GM12878 (cell line): ENCODE results near the gene P2RY10. TPM values are rescaled to one million over a fixed set of nuclear protein-coding genes. Genes with fewer than 3 reads are reported as not detected.

Source experiments
- ATAC-seq: fragments of 200-7000 bp; cut with Tn5 transposase; 3 replicates; pipeline ENCODE4 v1.9.1; 2020; ENCODE audit warnings: mild to moderate bottlenecking, moderate library complexity
- Bru-seq: library from RNA; stranded (reverse); fragments of 400-500 nt; gene quantifications from one replicate; lab custom pipeline; 2021; lab: Mats Ljungman, UMichigan
- BruChase-seq, 2 experiments: library from RNA; stranded (reverse); fragments of 400-500 nt; gene quantifications; one replicate each; lab custom pipeline; 2021; lab: Mats Ljungman, UMichigan
- BruUV-seq: library from RNA; stranded (reverse); fragments of 400-500 nt; replicated peaks from 2 replicates; lab custom pipeline; 2021; lab: Mats Ljungman, UMichigan
- CTCF ChIA-PET: fragments of 300-600 bp; sonication (Branson Sonifier 250); formaldehyde crosslinking; extraction: SDS; loops from one replicate; lab custom pipeline; 2021; ENCODE audit warnings: inconsistent platforms; lab: Yijun Ruan, JAX
- POLR2A ChIA-PET: fragments of 350-600 bp; formaldehyde crosslinking; extraction: SDS; loops from one replicate; lab custom pipeline; 2021; ENCODE audit warnings: inconsistent platforms; lab: Charles Lee
- RAD21 ChIA-PET: fragments of 300-600 bp; sonication (Branson Sonifier 250); formaldehyde crosslinking; loops from one replicate; lab custom pipeline; 2023; ENCODE audit warnings: antibody characterized with exemption; ENCODE audit not compliant: unreplicated experiment; lab: Charles Lee
- SMC1A ChIA-PET: fragments of 300-600 bp; sonication (Branson Sonifier 250); formaldehyde crosslinking; loops from one replicate; lab custom pipeline; 2023; ENCODE audit not compliant: unreplicated experiment, uncharacterized antibody; lab: Charles Lee
- DNase-seq: peaks from one replicate; pipeline ENCODE4 v3.0.0-alpha.2; 2011; ENCODE audit warnings: low read depth, low spot score
- FAIRE-seq: peaks from 3 replicates; lab custom pipeline; 2011; peaks lifted over from hg19 to GRCh38; lab: Jason Lieb, UNC
- H2AFZ ChIP-seq: 2 replicates; pipeline ENCODE4 v1.6.0; 2011; ENCODE audit warnings: low read depth, low read length, control low read depth; ENCODE audit not compliant: control insufficient read depth
- H3K27ac ChIP-seq: 2 replicates; pipeline ENCODE4 v1.5.1; 2011; ENCODE audit warnings: control low read depth; ENCODE audit not compliant: control insufficient read depth, insufficient read depth
- H3K27me3 ChIP-seq, 2 experiments: replicated peaks in 1 of 2; 2 replicates each; pipeline versions ENCODE4 v1.6.0 to v1.6.1; 2011; ENCODE audit warnings: low read length in 1 of 2; ENCODE audit not compliant: control insufficient read depth in 2 of 2, insufficient read depth in 2 of 2
- H3K36me3 ChIP-seq, 2 experiments: 2 replicates each; pipeline ENCODE4 v1.5.1; 2011; ENCODE audit warnings: low read length in 1 of 2; ENCODE audit not compliant: control insufficient read depth in 2 of 2, insufficient read depth in 2 of 2
- H3K4me1 ChIP-seq: 2 replicates; pipeline ENCODE4 v1.6.1; 2011; ENCODE audit warnings: mild to moderate bottlenecking, low read length, moderate library complexity, mixed read lengths; ENCODE audit not compliant: control insufficient read depth, insufficient read depth
- H3K4me2 ChIP-seq: 2 replicates; pipeline ENCODE4 v1.6.0; 2011; ENCODE audit warnings: control low read depth; ENCODE audit not compliant: control insufficient read depth, insufficient read depth
- H3K4me3 ChIP-seq: fragments of 200-600 bp; sonication (generic); 2 replicates; pipeline ENCODE4 v1.5.1; 2016
- H3K79me2 ChIP-seq: 2 replicates; pipeline ENCODE4 v1.6.0; 2011; ENCODE audit warnings: low read length; ENCODE audit not compliant: control insufficient read depth, insufficient read depth
- H3K9ac ChIP-seq: 2 replicates; pipeline ENCODE4 v1.8.0; 2011; ENCODE audit warnings: low read length, control low read depth, mixed read lengths; ENCODE audit not compliant: control insufficient read depth, insufficient read depth
- H3K9me3 ChIP-seq: replicated peaks from 3 replicates; pipeline ENCODE4 v1.5.1; 2011; ENCODE audit warnings: mild to moderate bottlenecking, low read length; ENCODE audit not compliant: control insufficient read depth, insufficient read depth
- H4K20me1 ChIP-seq: 2 replicates; pipeline ENCODE4 v1.6.0; 2011; ENCODE audit not compliant: control insufficient read depth, insufficient read depth
- NFXL1 ChIP-seq: fragments of 450-650 bp; IDR thresholded peaks from 2 replicates; pipeline ENCODE4 v1.6.1; 2017; ENCODE audit warnings: antibody characterized with exemption, mild to moderate bottlenecking, borderline replicate concordance
- NFYB ChIP-seq: IDR thresholded peaks from 2 replicates; pipeline ENCODE4 v1.6.1; 2011; ENCODE audit warnings: low read depth, mild to moderate bottlenecking, low read length, improper control_type of control experiment, moderate library complexity; ENCODE audit not compliant: insufficient read depth
- PAX8 ChIP-seq: fragments of 450-650 bp; IDR thresholded peaks from 2 replicates; pipeline ENCODE4 v1.6.1; 2017; ENCODE audit warnings: mild to moderate bottlenecking, moderate library complexity
- PML ChIP-seq: IDR thresholded peaks from 2 replicates; pipeline ENCODE4 v1.6.1; 2012; ENCODE audit warnings: low read length, inconsistent platforms
- POU2F2 ChIP-seq: IDR thresholded peaks from 3 replicates; pipeline ENCODE4 v1.6.1; 2011; ENCODE audit warnings: low read depth, mild to moderate bottlenecking, low read length, borderline replicate concordance
- REST ChIP-seq: IDR thresholded peaks from 2 replicates; pipeline ENCODE4 v1.6.1; 2012; ENCODE audit warnings: mild to moderate bottlenecking, low read depth, low read length
- ZBTB40 ChIP-seq: fragments of 450-650 bp; IDR thresholded peaks from 2 replicates; pipeline ENCODE4 v1.6.1; 2016; ENCODE audit warnings: mild to moderate bottlenecking, moderate library complexity, borderline replicate concordance
- WGBS: methylation state at CpG from one replicate; pipeline ENCODE4 v1.1.6; 2016; ENCODE audit warnings: low lambda C conversion rate; ENCODE audit not compliant: insufficient replicate concordance, insufficient coverage; ENCODE audit errors: missing lambda C conversion rate; 5-methylcytosine and 5-hydroxymethylcytosine counted together
- in situ Hi-C: fragments of 300-500 bp; cut with MboI; formaldehyde crosslinking; loops from 9 replicates; pipeline ENCODE4 v1.14.3; 2018; ENCODE audit warnings: mixed read lengths
- intact Hi-C: fragments of 100-400 bp; cut with micrococcal nuclease; formaldehyde crosslinking; loops from one replicate; pipeline ENCODE4 v1.14.2; 2022; ENCODE audit not compliant: unreplicated experiment
- long read RNA-seq, 2 experiments: library from polyadenylated mRNA; unstranded; transcript quantifications; one replicate each; pipeline ENCODE4 v2.0.0, GENCODE V29; 2019 to 2020
- polyA minus RNA-seq, 3 experiments: library from RNA; depleted of rRNA, polyadenylated mRNA; stranded (reverse); fragments of >200 nt; gene quantifications; 2 replicates each; pipeline ENCODE4 v1.2.3, GENCODE V29; 2011
- polyA plus RNA-seq, 11 experiments: library from polyadenylated mRNA; depleted of rRNA in 4 of 11; unstranded in 6 of 11; stranded (reverse) in 5 of 11; fragments of >200 nt; fragmentation: Nextera tagmentation in 4 of 11; fragmentation: Illumina TruSeq in 1 of 11; extraction: Ambion mirVana in 4 of 11; extraction: Trizol in 1 of 11; gene quantifications; 1 replicate in 1 of 11; 2 replicates in 10 of 11; pipeline versions ENCODE4 v1.2.1 to v1.2.3, GENCODE V29; 2011 to 2016; ENCODE audit warnings: inconsistent platforms in 2 of 11, missing spikeins in 2 of 11, low read depth in 1 of 11
- total RNA-seq, 4 experiments: library from RNA; depleted of rRNA in 3 of 4; stranded (reverse); fragments of >200 nt in 3 of 4; fragmentation: Illumina TruSeq in 1 of 4; extraction: Trizol in 1 of 4; gene quantifications; 2 replicates each; pipeline versions ENCODE4 v1.2.1 to v1.2.3, GENCODE V29; 2013 to 2021

The P2RY10 gene
- 209 and 224 TPM in 2 replicates for total RNA-seq (2013; cell fraction: nucleolus; rRNA removed)
- total RNA-seq (2014; rRNA removed) (104 and 121 TPM in 2 replicates), total RNA-seq (2014; rRNA removed; fragmentation: Illumina TruSeq; extraction: Trizol) (98.5 and 102 TPM in 2 replicates), total RNA-seq (2021) (72.2 TPM in 2 replicates), polyA plus RNA-seq (2011; rRNA removed) (272 and 288 TPM in 2 replicates), polyA plus RNA-seq (2014; fragmentation: Illumina TruSeq; extraction: Trizol) (152 and 185 TPM in 2 replicates), polyA plus RNA-seq (2014; fragmentation: Nextera tagmentation; extraction: Ambion mirVana) (10 to 100 TPM; 43.8 to 71.9 TPM), polyA plus RNA-seq (2014; rRNA removed) (44.1 and 56.9 TPM in 2 replicates), polyA plus RNA-seq (2016; fragmentation: Nextera tagmentation; extraction: Ambion mirVana) (10 to 100 TPM; 56.2 to 60.6 TPM), polyA minus RNA-seq (2011; rRNA and poly(A)+ RNA removed) (400 and 524 TPM in 2 replicates), Bru-seq, nascent RNA (percentile 99 among the genes with signal in this experiment), BruChase-seq, experiment 1, labeled RNA remaining after a 6-hour chase (percentile 91 among the genes with signal in this experiment), BruChase-seq, experiment 2, labeled RNA remaining after a 2-hour chase (percentile 98 among the genes with signal in this experiment)
- 173 TPM for polyA plus RNA-seq (2011; ENCODE audit: low read depth)
- polyA plus RNA-seq (2011; cell fraction: cytosol; rRNA removed): 219 and 229 TPM in 2 replicates
- polyA plus RNA-seq (2011; cell fraction: nucleus; rRNA removed): 147 and 168 TPM in 2 replicates
- polyA plus RNA-seq (2012): 74.9 and 78.9 TPM in 2 replicates
- polyA minus RNA-seq (2011; cell fraction: cytosol; rRNA and poly(A)+ RNA removed): 93.9 and 101 TPM in 2 replicates
- 77.6 and 102 TPM in 2 replicates for polyA minus RNA-seq (2011; cell fraction: nucleus; rRNA and poly(A)+ RNA removed)
- long read RNA-seq, experiment 1, transcript P2RY10-204 (2 exons, 1,597 nt): major isoform, 15 of 27 reads
- long read RNA-seq, experiment 1, transcript P2RY10-203 (3 exons, 791 nt): minor isoform, 5 of 27 reads
- long read RNA-seq, experiment 1, partial matches to known transcripts: 1 of 27 reads
- long read RNA-seq, experiment 1, other reads (novel, unspliced or antisense): 2 of 27 reads
- long read RNA-seq, experiment 2, transcript P2RY10-201 (4 exons, 1,714 nt): minor isoform, 31 of 367 reads
- long read RNA-seq, experiment 2, transcript P2RY10-204 (2 exons, 1,597 nt): major isoform, 174 of 367 reads
- long read RNA-seq, experiment 2, transcript P2RY10-203 (3 exons, 791 nt): minor isoform, 63 of 367 reads
- long read RNA-seq, experiment 2, partial matches to known transcripts: 33 of 367 reads
- long read RNA-seq, experiment 2, other reads (novel, unspliced or antisense): 66 of 367 reads

DNA sequence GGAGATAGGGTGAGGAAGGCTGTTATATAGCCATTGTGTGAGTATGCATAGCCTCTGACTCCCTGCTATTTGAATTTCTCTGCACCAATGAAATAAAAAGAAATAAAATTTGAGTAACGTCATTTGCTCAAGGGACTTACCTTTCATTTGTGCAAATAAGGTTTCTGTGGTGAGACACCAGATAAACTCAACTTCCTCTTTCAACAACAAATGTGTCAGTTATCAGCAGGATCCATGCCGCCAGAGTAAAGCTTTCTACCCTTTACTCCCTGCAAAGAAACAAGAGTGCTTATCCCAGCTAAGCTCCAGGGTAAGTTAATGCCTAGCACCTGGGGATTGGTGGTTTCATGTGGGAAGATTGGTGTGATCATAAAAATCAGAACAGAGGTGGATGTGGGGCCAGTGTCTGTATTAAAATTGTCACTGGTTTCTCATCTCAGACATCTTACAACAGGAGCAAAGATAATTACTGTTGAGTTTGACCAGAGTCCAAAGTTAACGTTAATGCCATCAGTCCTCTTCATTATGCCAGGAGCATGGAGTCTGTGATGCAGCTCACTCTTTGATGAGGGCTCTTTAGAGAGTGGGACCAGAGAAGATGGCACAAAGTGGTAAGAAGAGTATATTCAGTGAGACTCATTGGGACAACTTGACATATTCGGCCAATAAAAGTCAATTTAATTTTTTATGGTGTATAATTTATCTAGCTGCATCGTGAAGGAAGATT, at the start of gene P2RY10:
Gene P2RY10, plus strand, starts transcription at position 206 of the 727 bp plus-strand sequence. CDS start 15,130 bp downstream, outside the sequence.
- Histone ChIP-seq H4K20me1 (no peaks in the 10 kb centered on the region), H3K4me2 (peak within 1 kb of the TSS; percentile 76), H3K79me2 (peaks cover 59% of the 10 kb centered on the region), H3K4me3 (peak within 1 kb of the TSS; percentile 86), H3K9ac (peak within 1 kb of the TSS; percentile 83), H3K4me1 (peaks cover 10% of the 10 kb centered on the region), H3K36me3 (no peaks in the 10 kb centered on the region), H3K27me3 (no peaks in the 10 kb centered on the region), H3K9me3 (peaks cover 2% of the 10 kb centered on the region; the same call in 2 of the 3 replicates), H2AFZ (peak within 1 kb of the TSS; percentile 35), H3K27ac (peak within 1 kb of the TSS; percentile 84)
- DNase-seq (peak; percentile 85), ATAC-seq (peak; percentile 79), FAIRE-seq (peak; percentile 49)
- ChIA-PET CTCF (interaction anchor here (0.9 to 3.3 kb wide), 5 partner anchors 12 to 326 kb away, joined by 3 to 14 read pairs (median 5); no protein-coding TSS in a partner anchor), POLR2A (interaction anchor here (0.5 to 3.6 kb wide), 5 partner anchors 12 to 820 kb away, joined by 3 to 39 read pairs (median 10); no protein-coding TSS in a partner anchor), SMC1A (interaction anchor here (0.7 to 10.8 kb wide), 20 partner anchors 11 to 436 kb away, joined by 3 to 84 read pairs (median 4); partner anchors contain the start of gene GPR174), RAD21 (interaction anchor here (0.6 to 11.2 kb wide), 11 partner anchors 9 to 319 kb away, joined by 3 to 121 read pairs (median 5); no protein-coding TSS in a partner anchor)
- BruUV-seq: TSS peak; percentile 69
- in situ Hi-C loops: loop anchor here (5.0 kb wide), 3 partner anchors 202 to 388 kb away; no protein-coding TSS in a partner anchor
- 1% methylated on average over 5 of the region's 5 CpGs for WGBS
- intact Hi-C loops: loop anchor here (1.0 to 10.0 kb wide), 8 partner anchors 22 to 881 kb away; partner anchors contain the start of gene RTL3
- TF ChIP-seq PML (peak; percentile 67; the same call in 1 of the 2 replicates), NFXL1 (no peak), REST (no peak), POU2F2 (peak; percentile 66; the same call in 2 of the 3 replicates), ZBTB40 (no peak), NFYB (peak; percentile 82), PAX8 (no peak)
